SKM-1 treated with dmso at 0.1 percent for 144 hours (cell line): ENCODE measurements around the gene CFAP58.
"Not testable (repeated sequence)": the region's sequence is repeated elsewhere in the genome, so short reads cannot be mapped to it uniquely, and the experiment has no call there.

Source experiments
- DNase-seq: peaks from one replicate; lab custom pipeline; 2025; ENCODE audit not compliant: unreplicated experiment; lab: John Stamatoyannopoulos, UW

Gene CFAP58

DNA sequence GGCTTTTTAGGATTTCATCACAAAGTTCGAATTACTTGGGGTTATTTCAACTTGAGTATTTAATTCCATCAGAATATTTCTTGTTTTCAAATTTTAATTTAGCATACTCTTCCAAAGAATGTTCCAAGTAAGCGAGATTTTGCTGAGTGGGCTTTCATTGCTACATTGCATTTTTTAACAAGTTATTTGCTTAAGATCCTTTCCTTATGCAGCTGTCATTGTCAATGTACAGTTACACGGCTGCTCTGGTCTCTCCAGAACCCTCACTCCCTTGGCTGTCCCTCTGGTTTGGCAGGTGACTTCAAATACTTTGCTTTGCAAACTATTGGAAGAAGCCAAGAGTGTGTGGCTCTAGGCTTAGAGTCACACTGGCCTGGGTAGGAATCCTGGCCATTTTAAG is 80.0 kb downstream of the CFAP58 start:
- DNase-seq: no peak

DNA sequence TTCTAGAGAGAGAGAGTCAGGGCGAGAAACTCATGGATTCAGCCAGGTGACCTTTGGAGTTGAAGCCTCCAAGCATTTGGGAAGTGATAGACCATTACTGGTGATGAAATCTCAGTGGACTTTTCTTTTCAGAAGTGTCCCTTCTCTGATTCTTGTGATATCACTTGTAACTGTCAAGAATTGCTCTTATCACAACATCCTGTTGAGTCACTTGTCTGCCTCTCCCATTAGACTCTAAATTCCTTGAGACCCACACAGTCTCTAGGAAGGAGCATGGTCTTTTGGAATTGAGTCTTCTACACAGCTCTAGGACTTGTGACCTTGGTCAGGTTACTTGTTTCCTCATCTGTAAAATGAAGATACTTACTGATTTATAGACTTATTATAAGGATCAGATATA is 81.0 kb downstream of the CFAP58 start:
- DNase-seq: no peak

DNA sequence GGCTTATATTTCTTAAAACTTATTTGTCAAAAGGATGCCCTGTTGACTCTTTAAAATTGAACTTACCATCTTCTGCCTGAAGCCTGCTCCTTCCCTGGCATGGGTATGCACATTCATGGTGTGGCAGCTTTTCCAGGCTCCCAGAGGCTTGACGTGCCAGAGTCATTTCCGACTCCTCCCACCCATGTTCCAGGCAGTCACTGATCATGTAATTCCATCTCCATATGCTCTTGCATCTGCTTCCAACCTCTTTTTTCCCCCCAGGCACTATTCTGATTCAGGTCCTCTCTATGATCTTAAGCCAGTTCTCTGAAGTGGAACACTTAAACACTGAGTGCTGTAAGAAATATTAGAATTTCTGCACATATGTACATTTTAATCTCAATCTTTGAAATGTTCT is 82.2 kb downstream of the CFAP58 start:
- no peak for DNase-seq

DNA sequence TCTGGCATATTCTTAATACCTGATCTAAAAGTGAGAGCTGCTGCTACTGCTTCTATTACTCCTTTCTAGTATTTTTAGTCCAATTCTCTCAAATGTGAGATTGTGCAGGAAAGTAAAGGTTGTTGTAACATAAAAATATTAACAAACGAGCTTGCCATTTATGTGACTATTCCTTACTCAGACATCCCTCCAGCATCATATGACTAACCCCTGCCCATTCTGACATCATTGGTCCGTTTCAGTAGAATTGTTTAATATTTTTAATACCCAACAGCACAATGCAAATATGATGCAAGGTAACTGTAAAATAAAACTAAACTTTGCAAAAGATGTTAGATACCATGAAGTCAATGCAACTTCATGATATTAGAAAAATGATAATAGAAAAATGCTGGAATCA is 83.6 kb downstream of the CFAP58 start:
- no peak for DNase-seq

DNA sequence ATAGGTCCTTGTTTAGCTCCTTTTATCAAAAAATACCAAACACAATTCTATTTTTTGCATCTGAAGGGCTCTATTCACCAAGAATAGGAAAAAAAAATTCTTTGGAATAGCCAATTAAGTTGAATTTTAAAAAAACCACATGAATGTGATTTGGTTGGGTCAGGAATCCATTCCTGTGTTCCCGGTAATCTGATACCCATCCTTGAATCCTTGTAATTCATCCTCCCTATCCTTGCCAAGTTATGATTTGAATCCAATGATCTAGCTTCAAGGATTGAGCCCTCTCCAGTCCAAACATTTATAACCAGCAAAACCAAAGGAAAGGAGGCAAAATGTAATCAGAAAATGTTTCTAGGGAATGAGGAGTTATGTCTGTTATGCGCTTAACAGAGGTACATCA is 86.6 kb downstream of the CFAP58 start:
- DNase-seq: no peak

DNA sequence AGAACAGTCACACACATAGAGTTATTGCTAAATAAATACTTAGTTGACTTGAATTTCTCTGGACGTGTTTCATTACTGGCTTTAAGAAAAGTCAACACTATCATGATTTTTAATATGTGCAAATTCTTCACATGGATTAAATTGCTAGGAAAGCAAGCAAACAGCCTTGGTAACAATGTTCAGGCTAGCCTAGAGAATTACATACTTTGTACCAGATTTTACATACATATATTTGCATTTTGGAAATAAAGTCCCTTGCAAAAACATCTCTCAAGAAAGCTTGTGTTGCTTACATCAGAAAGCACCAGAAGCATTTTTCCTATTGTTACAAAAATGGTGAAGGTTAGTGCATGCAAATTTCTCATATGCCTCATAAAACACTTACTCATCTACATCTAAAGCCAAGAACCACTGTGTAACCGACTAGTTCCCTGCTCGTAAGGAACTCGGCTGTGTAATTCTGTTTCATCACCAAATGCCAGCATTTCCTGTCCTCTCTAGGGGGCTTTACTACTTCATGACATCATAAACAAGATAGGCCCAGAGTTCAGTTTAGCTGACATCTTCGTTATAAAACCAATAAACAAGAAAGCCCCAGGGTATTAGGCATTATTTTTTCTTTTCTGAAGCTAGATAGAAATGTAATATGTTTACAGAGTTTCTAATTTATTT is 87.8 kb downstream of the CFAP58 start:
- DNase-seq: no peak

DNA sequence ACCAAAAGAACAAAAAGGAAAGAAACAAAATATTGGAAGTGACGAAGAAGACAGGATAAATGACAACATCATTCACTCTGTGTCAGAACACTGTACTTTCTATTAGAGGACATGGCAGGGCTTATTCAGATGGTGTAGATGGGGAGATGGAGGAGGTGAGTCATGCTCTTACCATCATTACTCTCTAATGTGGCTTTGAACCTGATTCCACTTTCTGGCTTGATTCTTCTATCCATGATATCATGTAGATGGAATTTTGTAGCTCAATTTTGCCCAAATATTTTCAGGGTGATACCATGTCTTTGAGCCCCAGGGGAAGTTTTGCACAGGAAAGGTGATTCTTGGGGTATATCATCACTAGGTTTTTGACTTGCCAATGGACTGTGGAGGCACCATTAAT is 91.7 kb downstream of the CFAP58 start:
- no peak for DNase-seq

DNA sequence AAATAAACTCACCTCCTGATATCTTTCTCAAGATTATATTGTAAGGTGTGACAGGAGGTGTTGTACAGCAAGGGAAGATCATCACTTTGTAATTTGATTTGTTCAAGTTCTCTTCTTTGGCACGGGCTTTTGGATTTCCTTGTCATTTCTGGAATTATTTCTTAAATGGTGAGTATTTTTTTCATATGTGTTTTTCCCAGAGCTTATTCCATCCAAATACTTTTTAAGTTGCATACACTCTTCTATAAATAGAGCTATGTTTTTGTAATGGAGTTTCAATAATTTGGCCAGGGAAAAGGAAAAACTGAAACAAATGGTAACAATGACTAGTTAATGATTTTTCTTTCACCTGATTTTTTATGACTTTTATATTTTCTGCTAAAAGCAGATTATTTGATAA is 92.5 kb downstream of the CFAP58 start:
- no peak for DNase-seq

DNA sequence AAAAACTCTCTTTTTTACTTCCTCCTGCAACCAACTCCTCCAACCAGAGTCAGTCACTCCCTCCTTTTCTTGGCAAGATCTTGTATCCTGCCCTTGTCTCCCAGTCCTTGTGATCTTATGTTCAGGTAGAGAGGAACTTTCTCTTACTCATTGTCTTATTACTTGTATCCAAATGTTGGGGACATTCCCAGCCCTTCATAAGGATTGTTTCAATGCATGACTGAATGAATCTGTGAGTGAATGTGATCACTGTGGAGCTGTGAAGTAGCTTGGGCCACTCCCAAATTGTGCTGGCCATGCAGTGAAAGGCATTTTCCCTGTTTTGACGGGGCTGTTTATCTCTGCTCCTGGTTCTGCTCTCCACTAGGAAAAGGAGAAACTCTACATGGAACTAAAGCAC is 93.7 kb downstream of the CFAP58 start:
- DNase-seq: no peak

DNA sequence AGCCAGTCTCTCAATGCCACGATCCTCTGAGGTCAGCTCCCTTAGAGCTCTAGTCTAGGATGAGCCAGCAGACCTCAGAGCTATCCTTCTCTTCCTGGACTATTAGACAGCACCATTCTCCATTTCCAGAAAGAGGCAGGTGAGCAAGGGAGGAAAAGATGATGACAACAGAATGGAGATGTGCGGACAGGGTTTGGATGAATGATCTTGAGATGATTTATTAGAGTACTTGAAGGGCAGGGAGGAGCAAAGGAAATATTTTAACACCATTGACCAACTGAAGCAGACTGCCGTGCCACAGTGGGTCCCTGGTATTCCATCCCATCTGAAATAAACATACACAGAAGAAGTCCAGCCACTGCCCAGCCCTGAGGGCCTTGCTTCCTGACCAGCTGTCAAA is 94.3 kb downstream of the CFAP58 start:
- no peak for DNase-seq

DNA sequence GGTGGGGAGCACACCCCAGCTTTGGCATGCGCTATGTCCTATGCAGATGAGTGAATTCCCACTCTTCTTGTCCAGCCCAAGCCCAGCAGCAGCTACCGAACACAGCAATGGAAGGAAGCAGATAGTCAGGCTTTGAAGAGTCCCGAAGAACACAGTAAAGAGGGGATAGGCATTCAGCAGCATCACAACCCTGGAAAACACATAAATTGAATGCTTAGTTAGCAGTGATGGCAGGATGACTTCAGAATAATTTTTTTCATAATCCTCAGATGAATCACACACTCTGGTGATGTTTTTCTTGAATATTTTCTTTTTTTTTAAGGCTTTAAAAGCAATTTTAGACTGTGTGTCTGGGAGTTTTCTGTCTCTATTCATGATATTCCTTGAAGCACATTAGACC is 95.8 kb downstream of the CFAP58 start:
- DNase-seq: no peak

DNA sequence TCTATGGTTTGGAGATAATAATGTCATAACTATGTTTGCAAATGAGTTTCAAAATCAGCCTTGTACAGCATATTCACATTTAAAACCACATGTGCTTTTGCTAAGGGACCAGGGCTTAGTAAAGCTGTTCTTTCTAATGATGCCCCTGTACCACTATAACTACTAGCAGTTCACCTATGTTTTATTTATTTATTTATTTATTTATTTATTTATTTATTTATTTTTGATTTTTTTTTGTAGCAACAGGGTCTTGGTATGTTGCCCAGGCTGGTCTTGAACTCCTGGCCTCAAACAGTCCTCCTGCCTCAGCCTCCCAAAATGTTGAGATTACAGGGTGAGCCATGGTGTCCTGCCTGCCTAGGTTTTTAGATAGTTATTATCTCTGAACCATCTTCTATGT is 96.9 kb downstream of the CFAP58 start:
- no peak for DNase-seq

DNA sequence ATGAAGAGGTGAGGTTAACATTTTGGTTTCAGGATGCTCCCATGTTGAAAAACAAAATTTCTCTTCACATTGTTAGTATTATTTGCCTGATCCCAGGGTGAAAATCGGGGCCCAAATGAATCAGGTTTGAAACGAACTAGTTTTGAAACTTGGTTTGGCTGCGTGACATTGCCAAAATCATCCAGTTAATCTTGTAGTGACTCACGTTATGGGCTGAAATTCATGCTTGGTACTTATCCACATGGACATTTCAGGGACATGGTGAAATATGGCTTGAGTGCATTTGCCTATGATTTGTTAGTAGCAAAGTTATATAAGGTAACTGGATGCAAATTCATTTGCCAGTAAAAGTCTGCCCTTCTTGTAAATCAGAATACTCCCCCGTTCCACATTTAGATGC is 97.3 kb downstream of the CFAP58 start:
- DNase-seq: no peak

DNA sequence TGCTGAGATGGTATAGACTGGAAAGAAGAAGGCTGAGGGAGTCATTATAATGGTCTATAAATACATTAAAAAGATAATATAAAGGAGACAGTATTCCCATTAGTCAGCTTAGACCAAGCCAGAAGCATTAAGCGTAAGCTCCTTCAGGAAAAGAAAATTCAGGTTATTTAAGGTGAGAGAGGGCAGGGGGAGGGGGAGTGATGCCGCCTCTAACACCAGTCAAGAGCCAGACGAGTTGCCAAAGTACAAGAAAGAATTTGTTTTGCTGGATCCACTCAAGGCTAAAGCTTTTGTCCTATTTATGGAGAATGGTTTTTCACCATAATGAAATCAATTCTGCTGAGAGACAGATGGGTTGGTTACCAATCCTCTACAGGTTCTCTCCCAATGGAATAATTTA is 99.3 kb downstream of the CFAP58 start:
- DNase-seq: no peak

DNA sequence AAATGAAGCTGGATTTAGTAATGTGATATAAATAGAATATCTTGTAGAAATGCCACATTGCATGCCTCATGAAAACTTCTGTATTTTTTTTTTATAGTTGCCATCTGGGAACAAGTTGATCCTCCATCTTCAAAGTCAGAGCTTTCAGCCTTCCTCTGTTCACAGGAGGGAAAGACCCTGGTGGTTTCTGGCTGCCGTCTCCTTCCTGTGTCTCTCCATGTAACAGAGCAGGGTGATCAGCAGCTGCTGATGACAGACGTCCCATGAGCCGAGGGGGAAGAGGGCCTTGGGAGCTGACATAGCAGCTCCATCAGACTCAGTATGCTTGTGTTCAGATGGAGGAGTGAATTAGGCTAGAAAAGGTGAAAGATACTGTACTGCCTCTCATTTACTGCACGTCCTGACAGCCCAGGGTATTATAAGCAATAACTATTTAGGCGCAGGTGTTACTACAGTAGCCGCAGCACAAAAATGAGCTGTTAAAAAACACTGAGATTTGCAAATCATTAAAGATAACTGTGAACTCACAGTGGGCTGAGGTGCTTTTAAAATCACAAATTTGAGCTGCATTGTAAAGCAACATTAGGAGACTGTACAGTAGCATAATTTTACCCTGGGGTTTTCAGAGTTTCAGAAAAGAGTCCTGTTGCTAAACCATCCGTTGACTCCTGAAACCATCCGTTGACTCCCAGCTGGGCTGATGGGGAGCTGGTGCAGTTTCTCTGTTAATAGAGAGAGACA is 103.3 kb downstream of the CFAP58 start:
- no peak for DNase-seq

DNA sequence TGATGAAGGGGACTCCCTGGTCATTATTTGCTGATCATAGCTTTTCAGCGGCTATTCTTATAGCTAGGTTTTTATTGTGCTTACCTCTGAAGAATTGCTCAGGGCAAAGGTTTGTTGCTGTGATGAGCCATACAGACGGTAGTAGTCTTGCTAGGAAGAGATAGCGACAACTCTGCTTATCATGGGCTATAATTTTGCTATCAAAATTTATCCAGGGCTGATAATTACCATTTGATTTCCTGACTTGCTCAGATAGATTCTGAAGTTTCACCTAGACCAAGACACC is 103.9 kb downstream of the CFAP58 start:
- DNase-seq: no peak

DNA sequence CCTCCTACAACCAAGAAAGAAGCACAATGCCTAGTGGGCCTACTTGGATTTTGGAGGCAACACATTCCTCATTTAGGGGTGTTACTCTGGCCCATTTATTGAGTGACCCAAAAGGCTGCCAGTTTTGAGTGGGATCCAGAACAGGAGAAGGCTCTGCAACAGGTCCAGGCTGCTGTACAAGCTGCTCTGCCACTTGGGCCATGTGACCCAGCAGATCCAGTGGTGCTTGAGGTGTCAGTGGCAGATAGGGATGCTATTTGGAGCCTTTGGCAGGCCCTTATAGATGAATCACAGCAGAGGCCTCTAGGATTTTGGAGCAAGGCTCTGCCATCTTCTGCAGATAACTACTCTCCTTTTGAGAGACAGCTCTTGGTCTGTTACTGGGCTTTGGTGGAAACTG is 111.9 kb downstream of the CFAP58 start:
- DNase-seq: not testable (repeated sequence)

DNA sequence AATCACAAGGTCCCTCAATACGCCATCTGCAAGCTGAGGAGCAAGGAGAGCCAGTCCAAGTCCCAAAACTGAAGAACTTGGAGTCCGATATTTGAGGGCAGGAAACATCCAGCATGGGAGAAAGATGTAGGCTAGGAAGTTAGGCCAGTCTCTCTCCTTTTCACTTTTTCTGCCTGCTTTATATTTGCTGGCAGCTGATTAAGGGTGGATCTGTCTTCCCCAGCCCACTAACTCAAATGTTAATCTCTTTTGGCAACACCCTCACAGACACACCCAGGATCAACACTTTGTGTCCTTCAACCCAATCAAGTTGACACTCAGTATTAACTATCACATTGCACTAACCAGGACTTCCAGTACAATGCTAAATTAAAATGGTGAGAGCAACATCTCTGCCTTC is 115.2 kb downstream of the CFAP58 start:
- not testable (repeated sequence) for DNase-seq

DNA sequence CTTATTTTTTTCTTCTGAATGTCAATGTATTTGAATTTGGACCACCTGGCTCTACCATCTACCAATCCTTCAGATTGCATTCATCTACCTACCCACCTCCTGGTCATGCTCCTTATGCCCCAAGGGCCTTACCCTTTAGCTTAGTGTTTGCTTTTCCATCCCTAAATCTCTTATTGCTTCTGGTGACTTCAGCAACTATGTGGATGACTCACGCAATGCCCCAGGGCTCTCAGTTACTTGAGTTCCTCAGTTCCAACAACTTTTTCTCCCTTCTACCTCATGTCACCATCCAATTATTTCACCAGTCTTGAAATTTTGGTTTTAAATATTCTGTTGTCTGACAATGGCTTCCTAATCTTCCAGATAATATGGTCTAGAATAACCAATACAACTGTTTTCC is 118.9 kb downstream of the CFAP58 start:
- no peak for DNase-seq

DNA sequence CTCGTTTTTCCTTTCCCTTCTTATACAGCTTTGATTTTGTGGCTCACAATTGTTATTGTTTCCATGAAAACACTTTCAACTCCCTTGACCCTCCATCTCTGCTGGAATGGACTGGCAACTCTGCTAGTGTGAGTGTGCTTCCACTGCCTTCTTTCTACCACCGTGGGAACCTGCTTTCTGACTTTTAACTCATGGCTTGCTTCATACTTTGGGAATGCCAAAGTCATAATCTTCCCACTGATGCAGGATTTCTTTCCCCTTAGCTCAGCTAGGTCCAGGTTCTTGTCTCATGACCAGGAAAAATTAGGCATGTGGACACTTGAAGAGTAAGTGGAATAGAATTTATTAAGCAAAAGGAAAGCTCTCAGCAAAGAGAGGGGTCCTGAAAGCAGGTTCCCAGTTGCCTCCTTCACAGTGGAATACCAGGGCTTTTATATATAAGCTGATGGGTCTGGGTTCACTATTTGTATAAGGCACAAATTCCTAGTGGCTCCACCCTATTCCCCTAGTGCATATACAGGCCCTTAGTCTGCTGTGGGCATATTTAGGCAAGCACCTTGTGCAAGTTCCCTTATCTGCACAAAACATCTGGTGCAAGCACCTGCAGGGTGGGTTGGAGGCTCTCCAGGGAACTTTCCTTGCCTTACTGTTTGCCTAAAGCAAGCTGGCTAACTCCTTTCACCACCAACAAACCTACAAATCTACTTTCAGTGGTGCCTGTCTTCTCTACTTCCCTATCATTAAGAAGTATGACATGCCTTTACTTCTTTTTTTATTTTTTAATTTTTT is 119.5 kb downstream of the CFAP58 start:
- no peak for DNase-seq

DNA sequence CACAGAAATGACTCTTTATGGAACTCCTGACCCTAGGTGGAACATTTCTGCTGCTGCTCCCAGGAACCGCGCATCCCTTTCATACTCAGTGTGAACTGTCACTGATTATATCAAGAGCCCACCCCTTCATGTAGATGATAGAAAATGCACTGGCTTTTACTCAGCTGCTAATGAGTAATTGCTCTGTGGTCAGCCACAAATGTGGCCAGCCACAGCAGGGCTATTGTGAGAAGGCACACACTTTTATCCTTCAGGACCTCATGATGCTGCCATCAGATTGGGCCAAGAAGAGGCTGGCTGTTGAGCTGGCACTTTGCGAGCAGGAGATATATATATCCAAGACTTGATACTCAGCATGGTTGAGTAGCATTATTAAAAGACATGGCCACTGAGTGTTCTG is 124.7 kb downstream of the CFAP58 start:
- DNase-seq: no peak

DNA sequence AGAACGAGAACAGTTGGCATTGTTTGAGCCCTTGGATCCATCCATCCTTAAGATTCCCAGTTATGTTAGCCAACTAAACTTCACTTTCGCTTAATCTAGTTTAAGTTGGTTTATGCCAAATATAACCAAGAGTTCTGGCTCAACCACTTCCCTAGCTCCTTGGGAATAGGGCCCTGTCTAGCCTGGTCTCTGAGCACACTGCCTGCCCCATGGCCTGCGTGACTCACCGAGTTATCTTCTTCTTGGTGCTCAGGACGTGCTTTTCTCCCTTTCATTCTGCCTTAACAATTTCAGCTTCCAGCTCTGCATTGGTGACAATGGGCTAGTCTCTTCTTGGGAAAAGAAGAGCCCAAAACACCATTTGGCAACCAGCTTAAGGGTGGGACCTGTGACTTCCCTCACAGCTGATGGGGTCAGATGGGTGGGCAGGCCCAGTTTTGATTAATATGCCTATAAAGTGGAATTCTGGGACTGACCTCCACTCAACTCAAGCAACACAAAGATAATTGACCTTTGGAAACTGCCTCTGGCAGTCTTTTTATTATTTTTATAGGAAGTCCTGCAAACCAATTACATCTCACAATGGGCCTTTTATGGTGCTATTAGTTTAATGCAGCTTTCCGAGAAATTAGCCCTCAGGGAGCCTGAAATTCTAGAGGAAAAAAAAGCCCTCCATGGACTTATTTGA is 126.4 kb downstream of the CFAP58 start:
- DNase-seq: no peak
